ENCODE data around the gene LAMA2. TPM values are rescaled to one million over a fixed set of nuclear protein-coding genes. Genes with fewer than 3 reads are reported as not detected.

The LAMA2 gene
- polyA plus RNA-seq, 1 of the 3 experiments (the other 2 are of a cell fraction) = 0.92 TPM

- no peaks in the 10 kb centered on the region for H4K20me1 ChIP-seq (ENCODE audit: insufficient read depth)
- H3F3A ChIP-seq (replicated peaks; ENCODE audit: insufficient read depth) = no peaks in the 10 kb centered on the region
- no peak overlapping the region for H3K9ac ChIP-seq
- ChIA-PET POLR2A (no interaction called here), CTCF (no interaction called here)
- H3K27ac ChIP-seq (ENCODE audit: low read depth in 2 of 2, low read length in 1 of 2) = no peak overlapping the region
- no peaks in the 10 kb centered on the region for H3K9me3 ChIP-seq
- no peaks in the 10 kb centered on the region for H3K79me2 ChIP-seq (ENCODE audit: insufficient read depth)
- DNase-seq = no peak
- H3K4me2 ChIP-seq = no peak overlapping the region
- H2AFZ ChIP-seq (ENCODE audit: low read depth) = no peak overlapping the region
- no peak overlapping the region for H3K4me3 ChIP-seq (ENCODE audit: low read depth in 2 of 2, low read length in 1 of 2)
- no peaks in the 10 kb centered on the region for H3K4me1 ChIP-seq (ENCODE audit: control insufficient read depth in 1 of 2, insufficient read depth in 2 of 2, low read depth in 1 of 2, low read length in 1 of 2)
- H3K9me2 ChIP-seq = no peaks in the 10 kb centered on the region
- H3K27me3 ChIP-seq (ENCODE audit: insufficient read depth) = peaks cover 4% of the 10 kb centered on the region; the same call in 1 of the 2 replicates
- WGBS (ENCODE audit: low lambda C conversion rate) = 11% methylated on average over 1 of the region's 1 CpG
- no peaks in the 10 kb centered on the region for H3K36me3 ChIP-seq (replicated peaks in 1 of 2; ENCODE audit: control insufficient read depth in 1 of 2, insufficient read depth in 2 of 2, low read length in 1 of 2)
- no peak for TF ChIP-seq EZH2phosphoT487 (IDR thresholded peaks at IDR 0.05; ENCODE audit: borderline replicate concordance, low read depth)
- TF ChIP-seq, protein P1, sequence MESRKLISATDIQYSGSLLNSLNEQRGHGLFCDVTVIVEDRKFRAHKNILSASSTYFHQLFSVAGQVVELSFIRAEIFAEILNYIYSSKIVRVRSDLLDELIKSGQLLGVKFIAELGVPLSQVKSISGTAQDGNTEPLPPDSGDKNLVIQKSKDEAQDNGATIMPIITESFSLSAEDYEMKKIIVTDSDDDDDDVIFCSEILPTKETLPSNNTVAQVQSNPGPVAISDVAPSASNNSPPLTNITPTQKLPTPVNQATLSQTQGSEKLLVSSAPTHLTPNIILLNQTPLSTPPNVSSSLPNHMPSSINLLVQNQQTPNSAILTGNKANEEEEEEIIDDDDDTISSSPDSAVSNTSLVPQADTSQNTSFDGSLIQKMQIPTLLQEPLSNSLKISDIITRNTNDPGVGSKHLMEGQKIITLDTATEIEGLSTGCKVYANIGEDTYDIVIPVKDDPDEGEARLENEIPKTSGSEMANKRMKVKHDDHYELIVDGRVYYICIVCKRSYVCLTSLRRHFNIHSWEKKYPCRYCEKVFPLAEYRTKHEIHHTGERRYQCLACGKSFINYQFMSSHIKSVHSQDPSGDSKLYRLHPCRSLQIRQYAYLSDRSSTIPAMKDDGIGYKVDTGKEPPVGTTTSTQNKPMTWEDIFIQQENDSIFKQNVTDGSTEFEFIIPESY (IDR thresholded peaks at IDR 0.05; ENCODE audit: borderline replicate concordance, low read depth) = no peak
- no peak for TF ChIP-seq ELF1 (IDR thresholded peaks at IDR 0.05)
- no peak for TF ChIP-seq TAF1 (IDR thresholded peaks at IDR 0.05; ENCODE audit: borderline replicate concordance, low read depth, low read length)
- TF ChIP-seq TEAD4 (IDR thresholded peaks at IDR 0.05; ENCODE audit: borderline replicate concordance, insufficient read depth) = no peak
- TF ChIP-seq FOXJ3 (CRISPR knock-in tag; IDR thresholded peaks at IDR 0.05) = no peak
- TF ChIP-seq RAD21 (IDR thresholded peaks at IDR 0.05; ENCODE audit: low read length) = no peak
- no peak for TF ChIP-seq IRF3 (IDR thresholded peaks at IDR 0.05; ENCODE audit: low read depth, low read length)
- TF ChIP-seq RFX5 (IDR thresholded peaks at IDR 0.05; ENCODE audit: low read length) = no peak
These were observed 423.9 kb downstream of the LAMA2 start for GRCh38 chr6:129306826-129307225.

DNA sequence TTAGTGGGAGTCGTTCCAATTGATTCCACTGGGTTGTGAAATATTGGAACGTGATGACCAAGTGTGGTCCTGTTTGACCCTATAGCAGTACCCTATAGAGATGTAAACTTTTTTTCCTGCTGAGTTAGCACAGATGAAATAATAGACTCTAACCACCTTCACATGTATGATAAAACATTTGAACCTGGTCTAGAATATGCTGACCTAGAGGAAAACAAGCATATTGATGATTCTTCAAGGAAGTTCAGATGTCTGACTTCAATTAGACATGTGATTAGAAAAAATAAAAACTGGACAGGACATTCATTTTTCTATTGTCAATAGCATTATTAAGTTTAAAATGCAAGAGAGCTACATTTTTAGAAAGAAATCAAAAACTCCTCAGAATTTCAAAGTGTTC, 424.9 kb downstream of the LAMA2 start:
- POLR2A ChIA-PET = no interaction called here
- H3K79me2 ChIP-seq (ENCODE audit: insufficient read depth) = no peaks in the 10 kb centered on the region
- no peaks in the 10 kb centered on the region; a peak in 1 of 4 replicates for H3K4me1 ChIP-seq (ENCODE audit: control insufficient read depth in 1 of 2, insufficient read depth in 2 of 2, low read depth in 1 of 2, low read length in 1 of 2)
- WGBS (ENCODE audit: low lambda C conversion rate) = 19% methylated on average over 2 of the region's 2 CpGs
- DNase-seq = no peak
- H3K9ac ChIP-seq = no peak overlapping the region
- peaks cover under 1% of the 10 kb centered on the region; the same call in 1 of the 2 replicates for H3K27me3 ChIP-seq (ENCODE audit: insufficient read depth)
- no peaks in the 10 kb centered on the region for H3K9me2 ChIP-seq
- no peak overlapping the region for H3K4me3 ChIP-seq (ENCODE audit: low read depth in 2 of 2, low read length in 1 of 2)
- no peak overlapping the region for H2AFZ ChIP-seq (ENCODE audit: low read depth)
- no peak overlapping the region for H3K4me2 ChIP-seq
- H3K36me3 ChIP-seq (replicated peaks in 1 of 2; ENCODE audit: control insufficient read depth in 1 of 2, insufficient read depth in 2 of 2, low read length in 1 of 2) = no peaks in the 10 kb centered on the region
- CTCF ChIA-PET = no interaction called here
- H3K27ac ChIP-seq (ENCODE audit: low read depth in 2 of 2, low read length in 1 of 2) = no peak overlapping the region
- H3K9me3 ChIP-seq = no peaks in the 10 kb centered on the region
- H4K20me1 ChIP-seq (ENCODE audit: insufficient read depth) = no peaks in the 10 kb centered on the region
- H3F3A ChIP-seq (replicated peaks; ENCODE audit: insufficient read depth) = no peaks in the 10 kb centered on the region
- TF ChIP-seq SMC3 (IDR thresholded peaks at IDR 0.05; ENCODE audit: low read depth, low read length) = no peak

All from SK-N-SH (cell line).